Nephron (organoid): Measurements from ENCODE around the gene CFHR5.

Experiments
- H3K27ac Mint-ChIP-seq, 3 experiments: 2 replicates each; pipeline ENCODE4 v1.8.0; 2020; ENCODE audit warnings: mixed read lengths in 3 of 3, mild to moderate bottlenecking in 2 of 3, moderate library complexity in 1 of 3
- H3K27me3 Mint-ChIP-seq: 2 replicates; pipeline ENCODE4 v1.8.0; 2021; ENCODE audit warnings: low read depth, mild to moderate bottlenecking, moderate library complexity, mixed read lengths
- H3K36me3 Mint-ChIP-seq: 2 replicates; pipeline ENCODE4 v1.8.0; 2020; ENCODE audit warnings: low read depth, mixed read lengths
- H3K4me1 Mint-ChIP-seq: 2 replicates; pipeline ENCODE4 v1.8.0; 2020; ENCODE audit warnings: mixed read lengths
- H3K4me3 Mint-ChIP-seq, 3 experiments: 2 replicates each; pipeline ENCODE4 v1.8.0; 2020; ENCODE audit warnings: mild to moderate bottlenecking in 3 of 3, mixed read lengths in 3 of 3, moderate library complexity in 2 of 3
- H3K9me3 Mint-ChIP-seq: 2 replicates; pipeline ENCODE4 v1.8.0; 2020; ENCODE audit warnings: mixed read lengths
- TF ChIP-seq, protein P1 (sequence below), 3 experiments: fragments of 200-600 bp; sonication (generic); IDR thresholded peaks; one replicate each; pipeline ENCODE4 v1.5.0; 2021; ENCODE audit warnings: antibody characterized with exemption in 3 of 3; ENCODE audit not compliant: unreplicated experiment in 3 of 3

CFHR5 gene

DNA sequence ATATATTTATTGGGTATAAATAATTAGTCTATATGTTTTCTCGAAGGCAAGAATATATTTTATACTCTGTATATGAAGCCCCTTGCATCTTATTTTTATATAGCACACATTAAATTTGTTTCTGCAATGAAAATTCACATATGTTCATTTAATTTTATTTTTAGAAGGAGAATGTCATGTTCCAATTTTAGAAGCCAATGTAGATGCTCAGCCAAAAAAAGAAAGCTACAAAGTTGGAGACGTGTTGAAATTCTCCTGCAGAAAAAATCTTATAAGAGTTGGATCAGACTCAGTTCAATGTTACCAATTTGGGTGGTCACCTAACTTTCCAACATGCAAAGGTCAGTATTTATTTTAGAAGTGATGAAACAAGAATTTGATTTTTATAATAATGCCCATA is 16.6 kb downstream of the CFHR5 start:
- H3K36me3 Mint-ChIP-seq, result no peaks in the 10 kb centered on the region
- TF ChIP-seq, protein P1, sequence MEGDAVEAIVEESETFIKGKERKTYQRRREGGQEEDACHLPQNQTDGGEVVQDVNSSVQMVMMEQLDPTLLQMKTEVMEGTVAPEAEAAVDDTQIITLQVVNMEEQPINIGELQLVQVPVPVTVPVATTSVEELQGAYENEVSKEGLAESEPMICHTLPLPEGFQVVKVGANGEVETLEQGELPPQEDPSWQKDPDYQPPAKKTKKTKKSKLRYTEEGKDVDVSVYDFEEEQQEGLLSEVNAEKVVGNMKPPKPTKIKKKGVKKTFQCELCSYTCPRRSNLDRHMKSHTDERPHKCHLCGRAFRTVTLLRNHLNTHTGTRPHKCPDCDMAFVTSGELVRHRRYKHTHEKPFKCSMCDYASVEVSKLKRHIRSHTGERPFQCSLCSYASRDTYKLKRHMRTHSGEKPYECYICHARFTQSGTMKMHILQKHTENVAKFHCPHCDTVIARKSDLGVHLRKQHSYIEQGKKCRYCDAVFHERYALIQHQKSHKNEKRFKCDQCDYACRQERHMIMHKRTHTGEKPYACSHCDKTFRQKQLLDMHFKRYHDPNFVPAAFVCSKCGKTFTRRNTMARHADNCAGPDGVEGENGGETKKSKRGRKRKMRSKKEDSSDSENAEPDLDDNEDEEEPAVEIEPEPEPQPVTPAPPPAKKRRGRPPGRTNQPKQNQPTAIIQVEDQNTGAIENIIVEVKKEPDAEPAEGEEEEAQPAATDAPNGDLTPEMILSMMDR (IDR thresholded peaks at IDR 0.05; ENCODE audit: unreplicated experiment in 3 of 3), result no peak
- no peak overlapping the region for H3K4me3 Mint-ChIP-seq
- H3K27ac Mint-ChIP-seq, result no peak overlapping the region
- H3K27me3 Mint-ChIP-seq, result no peaks in the 10 kb centered on the region
- peaks cover 3% of the 10 kb centered on the region for H3K9me3 Mint-ChIP-seq
- peaks cover 6% of the 10 kb centered on the region for H3K4me1 Mint-ChIP-seq

DNA sequence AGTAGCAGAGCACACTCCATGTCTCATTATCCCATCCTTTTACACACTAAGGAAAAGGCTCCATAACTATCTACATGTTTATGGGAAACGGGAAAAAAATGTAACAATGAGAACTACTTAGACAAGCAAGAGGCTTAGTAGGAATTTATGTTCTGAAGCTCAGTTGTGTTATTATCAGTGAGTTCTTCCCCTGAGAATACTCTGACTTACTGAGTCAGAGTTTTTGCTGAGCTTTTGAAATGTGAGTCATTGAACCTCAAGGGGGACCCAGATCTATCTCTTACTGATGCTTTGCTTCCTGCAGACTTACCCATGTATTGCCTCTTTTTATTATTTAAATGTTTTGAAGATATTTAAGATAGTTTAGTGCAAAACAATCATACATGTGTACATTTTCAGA is 20.1 kb downstream of the CFHR5 start:
- H3K27ac Mint-ChIP-seq, result peak overlapping the region in 1 of 3 experiments; percentile 28
- H3K9me3 Mint-ChIP-seq, result no peaks in the 10 kb centered on the region
- no peak overlapping the region for H3K4me3 Mint-ChIP-seq
- no peaks in the 10 kb centered on the region for H3K36me3 Mint-ChIP-seq
- TF ChIP-seq, protein P1 (IDR thresholded peaks at IDR 0.05; ENCODE audit: unreplicated experiment in 3 of 3), result no peak
- H3K27me3 Mint-ChIP-seq, result no peaks in the 10 kb centered on the region
- H3K4me1 Mint-ChIP-seq, result peaks cover 6% of the 10 kb centered on the region

DNA sequence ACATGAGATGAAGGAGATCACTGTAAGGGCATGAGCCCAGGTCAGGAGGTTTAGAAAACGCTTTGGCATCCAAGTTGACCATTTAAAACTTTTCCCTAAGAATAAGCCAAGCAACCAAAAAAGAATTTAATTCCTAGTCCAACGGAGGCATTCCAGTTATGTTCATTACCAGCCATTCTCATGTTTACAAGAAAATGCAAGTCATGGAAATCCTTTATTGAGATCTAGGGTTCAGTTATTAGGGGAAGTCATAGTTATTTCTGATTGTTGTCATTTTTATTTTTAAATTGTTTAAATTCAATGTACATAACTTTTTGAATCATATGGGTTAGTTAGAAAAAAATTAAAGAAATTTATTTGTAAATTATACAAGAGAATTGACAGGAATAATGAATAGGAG is 24.5 kb downstream of the CFHR5 start:
- Mint-ChIP-seq H3K27ac (no peak overlapping the region), H3K4me1 (peaks cover 4% of the 10 kb centered on the region), H3K4me3 (no peak overlapping the region), H3K36me3 (no peaks in the 10 kb centered on the region), H3K9me3 (no peaks in the 10 kb centered on the region), H3K27me3 (no peaks in the 10 kb centered on the region)
- TF ChIP-seq, protein P1 (IDR thresholded peaks at IDR 0.05; ENCODE audit: unreplicated experiment in 3 of 3), result no peak

DNA sequence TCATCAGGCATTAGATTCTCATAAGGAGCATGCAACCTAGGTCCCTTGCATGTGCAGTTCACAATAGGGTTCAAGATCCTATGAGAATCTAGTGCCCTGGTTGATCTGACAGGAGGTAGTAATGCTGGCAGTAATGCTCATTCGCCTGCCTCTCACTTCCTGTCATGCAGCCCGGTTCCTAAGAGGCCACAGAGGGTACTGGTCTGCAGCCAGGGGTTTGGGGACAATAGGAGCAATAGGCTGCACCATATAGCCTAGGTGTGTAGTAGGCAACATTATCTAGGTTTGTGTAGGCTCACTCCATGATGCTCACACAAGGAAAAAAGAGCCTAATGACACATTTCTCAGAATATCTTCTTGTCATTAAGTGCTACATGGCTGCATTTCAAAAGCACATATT is 25.8 kb downstream of the CFHR5 start:
- Mint-ChIP-seq H3K36me3 (no peaks in the 10 kb centered on the region), H3K4me1 (no peaks in the 10 kb centered on the region), H3K9me3 (no peaks in the 10 kb centered on the region), H3K27ac (no peak overlapping the region), H3K27me3 (no peaks in the 10 kb centered on the region), H3K4me3 (no peak overlapping the region)
- TF ChIP-seq, protein P1 (IDR thresholded peaks at IDR 0.05; ENCODE audit: unreplicated experiment in 3 of 3), result no peak

DNA sequence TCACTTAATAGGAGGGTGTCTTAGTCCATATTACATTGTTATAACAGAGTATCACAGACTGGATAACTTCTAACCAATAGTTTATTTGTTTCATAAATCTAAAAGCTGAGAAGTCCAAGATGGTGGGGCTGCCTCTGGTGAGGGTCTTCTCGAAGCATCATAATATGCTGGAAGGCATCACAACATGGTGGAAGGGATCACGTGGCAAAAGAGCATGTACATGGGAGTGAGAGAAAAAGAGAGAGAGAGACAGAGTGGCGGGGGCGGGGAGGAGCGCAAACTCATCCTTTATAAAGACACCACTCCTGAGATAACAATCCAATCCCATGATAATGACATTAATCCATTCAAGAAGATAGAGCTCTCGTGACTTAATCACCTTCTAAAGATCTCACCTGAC is 31.5 kb downstream of the CFHR5 start:
- Mint-ChIP-seq H3K4me1 (no peaks in the 10 kb centered on the region), H3K4me3 (no peak overlapping the region), H3K36me3 (no peaks in the 10 kb centered on the region), H3K9me3 (peaks cover 5% of the 10 kb centered on the region), H3K27me3 (peaks cover 3% of the 10 kb centered on the region), H3K27ac (no peak overlapping the region)
- TF ChIP-seq, protein P1 (IDR thresholded peaks at IDR 0.05; ENCODE audit: unreplicated experiment in 3 of 3), result no peak

DNA sequence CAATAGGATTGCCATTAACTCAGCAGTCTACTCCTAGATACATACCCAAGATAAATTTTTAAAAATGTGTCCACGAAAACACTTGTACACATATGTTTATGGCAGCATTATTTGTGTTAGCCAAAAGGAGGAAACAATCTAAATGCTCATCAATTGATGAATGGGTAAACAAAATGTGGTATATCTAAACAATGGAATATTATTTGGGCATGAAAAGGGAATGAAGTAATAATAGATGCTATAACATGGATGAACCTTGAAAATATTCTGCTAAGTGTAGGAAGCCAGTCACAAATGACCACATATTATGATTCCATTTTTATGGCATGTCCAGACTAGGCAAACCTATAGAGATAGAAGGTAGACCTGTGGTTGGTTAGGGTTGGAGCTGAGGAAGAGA is 34.3 kb downstream of the CFHR5 start:
- TF ChIP-seq, protein P1 (IDR thresholded peaks at IDR 0.05; ENCODE audit: unreplicated experiment in 3 of 3), result no peak
- no peak overlapping the region for H3K4me3 Mint-ChIP-seq
- H3K36me3 Mint-ChIP-seq, result no peaks in the 10 kb centered on the region

More for the DNA sequence above, 34.3 kb downstream of the CFHR5 start:
- H3K27ac Mint-ChIP-seq, result no peak overlapping the region
- H3K9me3 Mint-ChIP-seq, result peaks cover 5% of the 10 kb centered on the region
- H3K27me3 Mint-ChIP-seq, result peaks cover 3% of the 10 kb centered on the region
- H3K4me1 Mint-ChIP-seq, result no peaks in the 10 kb centered on the region
